Suprapubic skin (tissue), 3 donors: ENCODE measurements around the gene ITLN2.

Source experiments
- EP300 ChIP-seq: sonication (generic); formaldehyde crosslinking; IDR thresholded peaks from one replicate; pipeline ENCODE4 v1.6.1; 2017; ENCODE audit warnings: antibody characterized with exemption
- POLR2A ChIP-seq, 2 donors: fragments of 450-650 bp; IDR thresholded peaks; one replicate each; pipeline ENCODE4 v1.6.1; 2017; ENCODE audit warnings: antibody characterized with exemption in 2 of 2, mild to moderate bottlenecking in 2 of 2, moderate library complexity in 2 of 2
- TF ChIP-seq, protein P1 (sequence below), 2 donors: fragments of 200-600 bp in 1 of 2; fragments of 450-650 bp in 1 of 2; sonication (generic) in 1 of 2; IDR thresholded peaks; one replicate each; pipeline ENCODE4 v1.5.1; 2016 to 2019; ENCODE audit warnings: antibody characterized with exemption in 2 of 2, mild to moderate bottlenecking in 1 of 2, moderate library complexity in 1 of 2

DNA sequence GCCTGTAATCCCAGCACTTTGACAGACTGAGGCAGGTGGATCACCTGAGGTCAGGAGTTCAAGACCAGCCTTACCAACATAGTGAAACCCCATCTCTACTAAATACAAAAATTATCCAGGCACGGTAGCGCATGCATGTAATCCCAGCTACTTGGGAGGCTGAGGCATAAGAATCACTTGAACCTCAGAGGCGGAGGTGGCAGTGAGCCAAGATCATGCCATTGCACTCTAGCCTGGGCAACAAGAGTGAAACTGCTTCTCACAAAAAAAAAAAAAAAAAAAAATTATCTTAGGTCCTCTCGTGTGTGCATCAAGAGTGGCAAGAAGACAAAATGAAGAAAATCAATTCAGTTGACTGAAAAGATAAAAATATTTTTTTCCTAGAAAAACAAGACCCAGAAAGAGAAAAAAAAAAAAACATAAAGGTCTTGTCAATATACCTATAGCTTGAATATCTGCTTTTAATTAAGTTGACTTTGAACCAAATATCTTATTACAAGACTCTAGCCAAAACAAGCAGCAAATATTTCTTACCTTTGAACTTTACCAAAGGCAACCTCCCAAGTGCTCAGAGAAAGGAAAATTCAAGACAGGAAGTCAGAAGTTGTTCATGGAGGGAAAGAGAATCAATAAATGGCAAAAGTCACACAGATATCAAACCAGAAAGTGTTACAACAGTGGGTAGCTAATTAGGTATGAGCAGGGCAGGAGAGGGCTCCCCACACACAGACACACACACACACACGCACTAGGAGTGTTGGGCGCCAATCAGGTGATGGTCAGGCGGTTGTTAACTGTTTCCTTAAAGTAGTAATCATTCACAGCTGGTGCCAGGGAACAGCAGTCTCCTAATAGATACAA lies 29.6 kb downstream of the ITLN2 start:
- TF ChIP-seq, protein P1, sequence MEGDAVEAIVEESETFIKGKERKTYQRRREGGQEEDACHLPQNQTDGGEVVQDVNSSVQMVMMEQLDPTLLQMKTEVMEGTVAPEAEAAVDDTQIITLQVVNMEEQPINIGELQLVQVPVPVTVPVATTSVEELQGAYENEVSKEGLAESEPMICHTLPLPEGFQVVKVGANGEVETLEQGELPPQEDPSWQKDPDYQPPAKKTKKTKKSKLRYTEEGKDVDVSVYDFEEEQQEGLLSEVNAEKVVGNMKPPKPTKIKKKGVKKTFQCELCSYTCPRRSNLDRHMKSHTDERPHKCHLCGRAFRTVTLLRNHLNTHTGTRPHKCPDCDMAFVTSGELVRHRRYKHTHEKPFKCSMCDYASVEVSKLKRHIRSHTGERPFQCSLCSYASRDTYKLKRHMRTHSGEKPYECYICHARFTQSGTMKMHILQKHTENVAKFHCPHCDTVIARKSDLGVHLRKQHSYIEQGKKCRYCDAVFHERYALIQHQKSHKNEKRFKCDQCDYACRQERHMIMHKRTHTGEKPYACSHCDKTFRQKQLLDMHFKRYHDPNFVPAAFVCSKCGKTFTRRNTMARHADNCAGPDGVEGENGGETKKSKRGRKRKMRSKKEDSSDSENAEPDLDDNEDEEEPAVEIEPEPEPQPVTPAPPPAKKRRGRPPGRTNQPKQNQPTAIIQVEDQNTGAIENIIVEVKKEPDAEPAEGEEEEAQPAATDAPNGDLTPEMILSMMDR (IDR thresholded peaks at IDR 0.05) = no peak
- TF ChIP-seq EP300 (no peak), POLR2A (IDR thresholded peaks at IDR 0.05) (no peak)
